GM23338 (cell line): ENCODE results near the gene AFF1.

Experiments
- CREB1 ChIP-seq: fragments of 250-450 bp; sonication (Bioruptor Pico); IDR thresholded peaks from 2 replicates; pipeline ENCODE4 v1.5.0; 2020; ENCODE audit warnings: low read depth, mild to moderate bottlenecking, moderate library complexity
- EZH2 ChIP-seq: fragments of 200-600 bp; sonication (generic); IDR thresholded peaks from one replicate; pipeline ENCODE4 v1.8.0; 2017; ENCODE audit warnings: antibody characterized with exemption, mild to moderate bottlenecking, low read depth; ENCODE audit not compliant: unreplicated experiment
- EZH2phosphoT487 ChIP-seq: fragments of 200-600 bp; sonication (generic); IDR thresholded peaks from one replicate; pipeline ENCODE4 v1.8.1; 2018; ENCODE audit warnings: antibody characterized with exemption; ENCODE audit not compliant: unreplicated experiment
- JUNB ChIP-seq: IDR thresholded peaks from one replicate; pipeline ENCODE4 v1.6.1; 2016; ENCODE audit warnings: antibody characterized with exemption; ENCODE audit not compliant: unreplicated experiment
- NANOG ChIP-seq: IDR thresholded peaks from 2 replicates; pipeline ENCODE4 v1.6.1; 2016; ENCODE audit warnings: antibody characterized with exemption, borderline replicate concordance
- POLR2AphosphoS5 ChIP-seq: IDR thresholded peaks from 2 replicates; pipeline ENCODE4 v1.6.1; 2016; ENCODE audit warnings: antibody characterized with exemption, low read depth
- ZNF331 ChIP-seq: fragments of 250-450 bp; sonication (Bioruptor Pico); IDR thresholded peaks from 2 replicates; pipeline ENCODE4 v1.5.0; 2020; ENCODE audit warnings: low read depth, mild to moderate bottlenecking, moderate library complexity
- TF ChIP-seq, protein P1 (sequence below), 2 experiments: fragments of 200-600 bp in 1 of 2; sonication (generic) in 1 of 2; conservative IDR thresholded peaks; 2 replicates each; pipeline versions ENCODE4 v1.5.1 to v1.6.1; 2016 to 2017; ENCODE audit warnings: antibody characterized with exemption in 2 of 2, low read depth in 2 of 2, mild to moderate bottlenecking in 2 of 2, moderate library complexity in 1 of 2
- TF ChIP-seq, protein P2 (sequence below): IDR thresholded peaks from 2 replicates; pipeline ENCODE4 v1.6.1; 2016; ENCODE audit warnings: antibody characterized with exemption
- TF ChIP-seq, protein P3 (sequence below): fragments of 250-450 bp; sonication (Bioruptor Pico); IDR thresholded peaks from 2 replicates; pipeline ENCODE4 v1.5.0; 2020; ENCODE audit warnings: mild to moderate bottlenecking, moderate library complexity
- TF ChIP-seq, protein P4 (sequence below): IDR thresholded peaks from one replicate; pipeline ENCODE4 v1.6.1; 2018; ENCODE audit warnings: antibody characterized with exemption; ENCODE audit not compliant: unreplicated experiment

DNA sequence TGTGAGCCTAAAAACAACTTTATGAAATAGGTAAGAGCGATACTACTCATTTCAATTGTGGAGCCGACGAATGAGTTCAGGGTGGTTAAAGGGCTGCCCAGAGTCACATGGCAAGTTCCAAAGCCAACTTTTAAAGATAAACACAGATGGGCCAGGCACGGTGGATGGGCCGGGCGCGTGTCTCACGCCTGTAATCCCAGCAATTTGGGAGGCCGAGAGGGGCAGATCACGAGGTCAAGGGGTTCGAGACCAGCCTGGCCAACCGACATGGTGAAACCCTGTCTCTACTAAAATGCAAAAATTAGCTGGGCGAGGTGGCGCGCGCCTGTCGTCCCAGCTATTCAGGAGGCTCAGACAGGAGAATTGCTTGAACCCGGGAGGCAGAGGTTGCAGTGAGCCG, 41.7 kb upstream of the AFF1 start:
- TF ChIP-seq, protein P1, sequence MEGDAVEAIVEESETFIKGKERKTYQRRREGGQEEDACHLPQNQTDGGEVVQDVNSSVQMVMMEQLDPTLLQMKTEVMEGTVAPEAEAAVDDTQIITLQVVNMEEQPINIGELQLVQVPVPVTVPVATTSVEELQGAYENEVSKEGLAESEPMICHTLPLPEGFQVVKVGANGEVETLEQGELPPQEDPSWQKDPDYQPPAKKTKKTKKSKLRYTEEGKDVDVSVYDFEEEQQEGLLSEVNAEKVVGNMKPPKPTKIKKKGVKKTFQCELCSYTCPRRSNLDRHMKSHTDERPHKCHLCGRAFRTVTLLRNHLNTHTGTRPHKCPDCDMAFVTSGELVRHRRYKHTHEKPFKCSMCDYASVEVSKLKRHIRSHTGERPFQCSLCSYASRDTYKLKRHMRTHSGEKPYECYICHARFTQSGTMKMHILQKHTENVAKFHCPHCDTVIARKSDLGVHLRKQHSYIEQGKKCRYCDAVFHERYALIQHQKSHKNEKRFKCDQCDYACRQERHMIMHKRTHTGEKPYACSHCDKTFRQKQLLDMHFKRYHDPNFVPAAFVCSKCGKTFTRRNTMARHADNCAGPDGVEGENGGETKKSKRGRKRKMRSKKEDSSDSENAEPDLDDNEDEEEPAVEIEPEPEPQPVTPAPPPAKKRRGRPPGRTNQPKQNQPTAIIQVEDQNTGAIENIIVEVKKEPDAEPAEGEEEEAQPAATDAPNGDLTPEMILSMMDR (conservative IDR thresholded peaks at IDR 0.05; ENCODE audit: low read depth in 2 of 2), result no peak
- no peak for TF ChIP-seq EZH2phosphoT487
- TF ChIP-seq, protein P2, sequence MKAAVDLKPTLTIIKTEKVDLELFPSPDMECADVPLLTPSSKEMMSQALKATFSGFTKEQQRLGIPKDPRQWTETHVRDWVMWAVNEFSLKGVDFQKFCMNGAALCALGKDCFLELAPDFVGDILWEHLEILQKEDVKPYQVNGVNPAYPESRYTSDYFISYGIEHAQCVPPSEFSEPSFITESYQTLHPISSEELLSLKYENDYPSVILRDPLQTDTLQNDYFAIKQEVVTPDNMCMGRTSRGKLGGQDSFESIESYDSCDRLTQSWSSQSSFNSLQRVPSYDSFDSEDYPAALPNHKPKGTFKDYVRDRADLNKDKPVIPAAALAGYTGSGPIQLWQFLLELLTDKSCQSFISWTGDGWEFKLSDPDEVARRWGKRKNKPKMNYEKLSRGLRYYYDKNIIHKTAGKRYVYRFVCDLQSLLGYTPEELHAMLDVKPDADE, result no peak
- no peak for TF ChIP-seq POLR2AphosphoS5
- TF ChIP-seq NANOG, result no peak
- TF ChIP-seq CREB1 (CRISPR knock-in tag), result no peak
- TF ChIP-seq JUNB, result no peak
- TF ChIP-seq, protein P3, sequence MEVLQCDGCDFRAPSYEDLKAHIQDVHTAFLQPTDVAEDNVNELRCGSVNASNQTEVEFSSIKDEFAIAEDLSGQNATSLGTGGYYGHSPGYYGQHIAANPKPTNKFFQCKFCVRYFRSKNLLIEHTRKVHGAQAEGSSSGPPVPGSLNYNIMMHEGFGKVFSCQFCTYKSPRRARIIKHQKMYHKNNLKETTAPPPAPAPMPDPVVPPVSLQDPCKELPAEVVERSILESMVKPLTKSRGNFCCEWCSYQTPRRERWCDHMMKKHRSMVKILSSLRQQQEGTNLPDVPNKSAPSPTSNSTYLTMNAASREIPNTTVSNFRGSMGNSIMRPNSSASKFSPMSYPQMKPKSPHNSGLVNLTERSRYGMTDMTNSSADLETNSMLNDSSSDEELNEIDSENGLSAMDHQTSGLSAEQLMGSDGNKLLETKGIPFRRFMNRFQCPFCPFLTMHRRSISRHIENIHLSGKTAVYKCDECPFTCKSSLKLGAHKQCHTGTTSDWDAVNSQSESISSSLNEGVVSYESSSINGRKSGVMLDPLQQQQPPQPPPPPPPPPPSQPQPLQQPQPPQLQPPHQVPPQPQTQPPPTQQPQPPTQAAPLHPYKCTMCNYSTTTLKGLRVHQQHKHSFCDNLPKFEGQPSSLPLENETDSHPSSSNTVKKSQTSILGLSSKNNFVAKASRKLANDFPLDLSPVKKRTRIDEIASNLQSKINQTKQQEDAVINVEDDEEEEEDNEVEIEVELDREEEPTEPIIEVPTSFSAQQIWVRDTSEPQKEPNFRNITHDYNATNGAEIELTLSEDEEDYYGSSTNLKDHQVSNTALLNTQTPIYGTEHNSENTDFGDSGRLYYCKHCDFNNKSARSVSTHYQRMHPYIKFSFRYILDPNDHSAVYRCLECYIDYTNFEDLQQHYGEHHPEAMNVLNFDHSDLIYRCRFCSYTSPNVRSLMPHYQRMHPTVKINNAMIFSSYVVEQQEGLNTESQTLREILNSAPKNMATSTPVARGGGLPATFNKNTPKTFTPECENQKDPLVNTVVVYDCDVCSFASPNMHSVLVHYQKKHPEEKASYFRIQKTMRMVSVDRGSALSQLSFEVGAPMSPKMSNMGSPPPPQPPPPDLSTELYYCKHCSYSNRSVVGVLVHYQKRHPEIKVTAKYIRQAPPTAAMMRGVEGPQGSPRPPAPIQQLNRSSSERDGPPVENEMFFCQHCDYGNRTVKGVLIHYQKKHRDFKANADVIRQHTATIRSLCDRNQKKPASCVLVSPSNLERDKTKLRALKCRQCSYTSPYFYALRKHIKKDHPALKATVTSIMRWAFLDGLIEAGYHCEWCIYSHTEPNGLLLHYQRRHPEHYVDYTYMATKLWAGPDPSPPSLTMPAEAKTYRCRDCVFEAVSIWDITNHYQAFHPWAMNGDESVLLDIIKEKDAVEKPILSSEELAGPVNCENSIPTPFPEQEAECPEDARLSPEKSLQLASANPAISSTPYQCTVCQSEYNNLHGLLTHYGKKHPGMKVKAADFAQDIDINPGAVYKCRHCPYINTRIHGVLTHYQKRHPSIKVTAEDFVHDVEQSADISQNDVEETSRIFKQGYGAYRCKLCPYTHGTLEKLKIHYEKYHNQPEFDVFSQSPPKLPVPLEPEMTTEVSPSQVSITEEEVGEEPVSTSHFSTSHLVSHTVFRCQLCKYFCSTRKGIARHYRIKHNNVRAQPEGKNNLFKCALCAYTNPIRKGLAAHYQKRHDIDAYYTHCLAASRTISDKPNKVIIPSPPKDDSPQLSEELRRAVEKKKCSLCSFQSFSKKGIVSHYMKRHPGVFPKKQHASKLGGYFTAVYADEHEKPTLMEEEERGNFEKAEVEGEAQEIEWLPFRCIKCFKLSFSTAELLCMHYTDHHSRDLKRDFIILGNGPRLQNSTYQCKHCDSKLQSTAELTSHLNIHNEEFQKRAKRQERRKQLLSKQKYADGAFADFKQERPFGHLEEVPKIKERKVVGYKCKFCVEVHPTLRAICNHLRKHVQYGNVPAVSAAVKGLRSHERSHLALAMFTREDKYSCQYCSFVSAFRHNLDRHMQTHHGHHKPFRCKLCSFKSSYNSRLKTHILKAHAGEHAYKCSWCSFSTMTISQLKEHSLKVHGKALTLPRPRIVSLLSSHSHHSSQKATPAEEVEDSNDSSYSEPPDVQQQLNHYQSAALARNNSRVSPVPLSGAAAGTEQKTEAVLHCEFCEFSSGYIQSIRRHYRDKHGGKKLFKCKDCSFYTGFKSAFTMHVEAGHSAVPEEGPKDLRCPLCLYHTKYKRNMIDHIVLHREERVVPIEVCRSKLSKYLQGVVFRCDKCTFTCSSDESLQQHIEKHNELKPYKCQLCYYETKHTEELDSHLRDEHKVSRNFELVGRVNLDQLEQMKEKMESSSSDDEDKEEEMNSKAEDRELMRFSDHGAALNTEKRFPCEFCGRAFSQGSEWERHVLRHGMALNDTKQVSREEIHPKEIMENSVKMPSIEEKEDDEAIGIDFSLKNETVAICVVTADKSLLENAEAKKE (CRISPR knock-in tag), result no peak
- no peak for TF ChIP-seq ZNF331
- no peak for TF ChIP-seq EZH2
- TF ChIP-seq, protein P4, sequence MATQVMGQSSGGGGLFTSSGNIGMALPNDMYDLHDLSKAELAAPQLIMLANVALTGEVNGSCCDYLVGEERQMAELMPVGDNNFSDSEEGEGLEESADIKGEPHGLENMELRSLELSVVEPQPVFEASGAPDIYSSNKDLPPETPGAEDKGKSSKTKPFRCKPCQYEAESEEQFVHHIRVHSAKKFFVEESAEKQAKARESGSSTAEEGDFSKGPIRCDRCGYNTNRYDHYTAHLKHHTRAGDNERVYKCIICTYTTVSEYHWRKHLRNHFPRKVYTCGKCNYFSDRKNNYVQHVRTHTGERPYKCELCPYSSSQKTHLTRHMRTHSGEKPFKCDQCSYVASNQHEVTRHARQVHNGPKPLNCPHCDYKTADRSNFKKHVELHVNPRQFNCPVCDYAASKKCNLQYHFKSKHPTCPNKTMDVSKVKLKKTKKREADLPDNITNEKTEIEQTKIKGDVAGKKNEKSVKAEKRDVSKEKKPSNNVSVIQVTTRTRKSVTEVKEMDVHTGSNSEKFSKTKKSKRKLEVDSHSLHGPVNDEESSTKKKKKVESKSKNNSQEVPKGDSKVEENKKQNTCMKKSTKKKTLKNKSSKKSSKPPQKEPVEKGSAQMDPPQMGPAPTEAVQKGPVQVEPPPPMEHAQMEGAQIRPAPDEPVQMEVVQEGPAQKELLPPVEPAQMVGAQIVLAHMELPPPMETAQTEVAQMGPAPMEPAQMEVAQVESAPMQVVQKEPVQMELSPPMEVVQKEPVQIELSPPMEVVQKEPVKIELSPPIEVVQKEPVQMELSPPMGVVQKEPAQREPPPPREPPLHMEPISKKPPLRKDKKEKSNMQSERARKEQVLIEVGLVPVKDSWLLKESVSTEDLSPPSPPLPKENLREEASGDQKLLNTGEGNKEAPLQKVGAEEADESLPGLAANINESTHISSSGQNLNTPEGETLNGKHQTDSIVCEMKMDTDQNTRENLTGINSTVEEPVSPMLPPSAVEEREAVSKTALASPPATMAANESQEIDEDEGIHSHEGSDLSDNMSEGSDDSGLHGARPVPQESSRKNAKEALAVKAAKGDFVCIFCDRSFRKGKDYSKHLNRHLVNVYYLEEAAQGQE, result no peak
